H1 (cell line): ENCODE results near the gene CD180. TPM values are rescaled to one million over a fixed set of nuclear protein-coding genes. Genes with fewer than 3 reads are reported as not detected.

Source experiments
- ASH2L ChIP-seq: fragments of 200-600, 300-600 bp; sonication (generic); IDR thresholded peaks from one replicate; pipeline ENCODE4 v1.7.1; 2017; ENCODE audit warnings: low read length
- ATF3 ChIP-seq: IDR thresholded peaks from 2 replicates; pipeline ENCODE4 v1.6.1; 2011; ENCODE audit warnings: low read depth, mild to moderate bottlenecking, low read length; ENCODE audit not compliant: insufficient read depth
- CBX5 ChIP-seq: fragments of 300-800, 300-1000 bp; sonication (generic); IDR thresholded peaks from 2 replicates; pipeline ENCODE4 v1.7.1; 2016; ENCODE audit warnings: antibody characterized with exemption, low read length, low read depth
- E2F6 ChIP-seq: IDR thresholded peaks from 2 replicates; pipeline ENCODE4 v1.6.1; 2012; ENCODE audit warnings: inconsistent platforms
- GABPA ChIP-seq: IDR thresholded peaks from 2 replicates; pipeline ENCODE4 v1.6.1; 2011; ENCODE audit warnings: mild to moderate bottlenecking, low read length, moderate library complexity, borderline replicate concordance; ENCODE audit not compliant: insufficient read depth
- HDAC6 ChIP-seq: IDR thresholded peaks from one replicate; pipeline ENCODE4 v1.7.1; 2012; ENCODE audit warnings: low read depth, mild to moderate bottlenecking, inconsistent platforms, low read length, moderate library complexity
- KDM1A ChIP-seq: fragments of 200-600, 300-600 bp; sonication (generic); IDR thresholded peaks from 2 replicates; pipeline ENCODE4 v1.7.1; 2016; ENCODE audit warnings: mild to moderate bottlenecking, low read length, borderline replicate concordance
- KDM4A ChIP-seq: IDR thresholded peaks from one replicate; pipeline ENCODE4 v1.7.1; 2012; ENCODE audit warnings: low read depth, mild to moderate bottlenecking, moderate library complexity, low read length, inconsistent platforms; ENCODE audit not compliant: severe bottlenecking
- POU5F1 ChIP-seq: IDR thresholded peaks from 2 replicates; pipeline ENCODE4 v1.6.1; 2011; ENCODE audit warnings: low read depth, mild to moderate bottlenecking, low read length, moderate library complexity
- RFX5 ChIP-seq: IDR thresholded peaks from 2 replicates; pipeline ENCODE4 v1.6.1; 2011; ENCODE audit warnings: low read depth, low read length, improper control_type of control experiment, borderline replicate concordance
- SAP30 ChIP-seq: fragments of 300-600 bp; sonication (generic); IDR thresholded peaks from 2 replicates; pipeline ENCODE4 v1.7.1; 2012; ENCODE audit warnings: low read length, moderate library complexity, mild to moderate bottlenecking, inconsistent platforms; ENCODE audit not compliant: insufficient read depth, insufficient replicate concordance
- SIX5 ChIP-seq: IDR thresholded peaks from 2 replicates; pipeline ENCODE4 v1.6.1; 2011; ENCODE audit warnings: mild to moderate bottlenecking, low read depth, low read length
- SUZ12 ChIP-seq: fragments of 200-600 bp; sonication (generic); IDR thresholded peaks from 2 replicates; pipeline ENCODE4 v1.6.1; 2012; ENCODE audit warnings: mild to moderate bottlenecking, inconsistent platforms, low read length, moderate library complexity, mixed read lengths
- TCF12 ChIP-seq: IDR thresholded peaks from 2 replicates; pipeline ENCODE4 v1.6.1; 2011; ENCODE audit warnings: low read depth, mild to moderate bottlenecking, low read length
- TEAD4 ChIP-seq: IDR thresholded peaks from 2 replicates; pipeline ENCODE4 v1.6.1; 2012; ENCODE audit warnings: low read depth, low read length, inconsistent platforms, mixed read lengths
- USF2 ChIP-seq: IDR thresholded peaks from 2 replicates; pipeline ENCODE4 v1.6.1; 2011; ENCODE audit warnings: low read length, improper control_type of control experiment
- ZNF274 ChIP-seq: IDR thresholded peaks from 2 replicates; pipeline ENCODE4 v1.7.0; 2012; ENCODE audit warnings: low read length, borderline replicate concordance; ENCODE audit errors: extremely low read depth
- polyA plus RNA-seq, 7 experiments: library from polyadenylated mRNA; depleted of rRNA in 3 of 7; stranded (reverse) in 5 of 7; unstranded in 2 of 7; fragments of >200 nt in 5 of 7; fragments of 200-250 nt in 2 of 7; gene quantifications; 1 replicate in 5 of 7; 2 replicates in 1 of 7; 4 replicates in 1 of 7; pipeline versions ENCODE4 v1.2.1 to v1.2.3, GENCODE V29; 2011 to 2013; ENCODE audit warnings: missing spikeins in 2 of 7, mixed read lengths in 2 of 7
- total RNA-seq: library from RNA; stranded (reverse); fragmentation: NEBNext Ultra II Directional; extraction: Animal tissue kit (Norgen Biotek cat#: 25700); gene quantifications from 2 replicates; pipeline ENCODE4 v1.2.1, GENCODE V29; 2021

The CD180 gene
- total and polyA plus RNA-seq, 2 of the 8 experiments (the other 6 are each of a cell fraction or from before 2014, with no cell fraction given) = not detected

GRCh38 chr5:67166460-67167285 is 29.9 kb downstream of the CD180 start (continued):
- TF ChIP-seq USF2 = no peak
- no peak for TF ChIP-seq E2F6
- TF ChIP-seq HDAC6 = no peak
- TF ChIP-seq CBX5 = no peak
- no peak for TF ChIP-seq TEAD4
- no peak for TF ChIP-seq RFX5
- TF ChIP-seq ZNF274 = no peak
- TF ChIP-seq KDM4A = no peak
- TF ChIP-seq SAP30 = no peak
- no peak for TF ChIP-seq GABPA
- TF ChIP-seq KDM1A = no peak
- no peak for TF ChIP-seq ASH2L
- no peak for TF ChIP-seq ATF3
- no peak for TF ChIP-seq SUZ12
- TF ChIP-seq SIX5 = no peak
- TF ChIP-seq POU5F1 = no peak
- no peak for TF ChIP-seq TCF12
